HT1080 (cell line): ENCODE data around the gene GALNT7. TPM values are rescaled to one million over a fixed set of nuclear protein-coding genes. Genes with fewer than 3 reads are reported as not detected.

Experiments
- DNase-seq: peaks from one replicate; pipeline ENCODE4 v3.0.0-alpha.2; 2015; ENCODE audit warnings: low read depth
- total RNA-seq: library from RNA; depleted of rRNA; stranded (reverse); fragments of >200 nt; shearing (Covaris generic); gene quantifications from 2 replicates; pipeline ENCODE4 v1.2.3, GENCODE V29; 2014

The GALNT7 gene
- total RNA-seq, 1 experiment from 2014 or later: 59.6 TPM

GRCh38 chr4:173264245-173264644 is 95.6 kb downstream of the GALNT7 start:
- no peak for DNase-seq

GRCh38 chr4:173264684-173265185 is 96.1 kb downstream of the GALNT7 start:
- DNase-seq: peak; percentile 20

GRCh38 chr4:173265751-173266150 is 97.1 kb downstream of the GALNT7 start:
- no peak for DNase-seq

- DNase-seq: no peak
These were observed 99.1 kb downstream of the GALNT7 start for GRCh38 chr4:173267711-173268110.

- DNase-seq: no peak
These were observed 100.7 kb downstream of the GALNT7 start for GRCh38 chr4:173269280-173269679.

GRCh38 chr4:173270312-173271027 is 101.9 kb downstream of the GALNT7 start:
- DNase-seq: no peak

- DNase-seq: no peak
These were observed 103.7 kb downstream of the GALNT7 start for GRCh38 chr4:173272314-173272713.

GRCh38 chr4:173272996-173273395 is 104.4 kb downstream of the GALNT7 start:
- peak; percentile 45 for DNase-seq

- DNase-seq: no peak
These were observed 105.3 kb downstream of the GALNT7 start for GRCh38 chr4:173273941-173274340.

GRCh38 chr4:173274744-173275143 is 106.1 kb downstream of the GALNT7 start:
- no peak for DNase-seq

GRCh38 chr4:173275150-173275549 is 106.5 kb downstream of the GALNT7 start:
- no peak for DNase-seq

GRCh38 chr4:173277340-173277739 is 108.7 kb downstream of the GALNT7 start:
- no peak for DNase-seq

GRCh38 chr4:173280998-173281397 is 112.4 kb downstream of the GALNT7 start:
- no peak for DNase-seq

- no peak for DNase-seq
These were observed 113.0 kb downstream of the GALNT7 start for GRCh38 chr4:173281406-173282255.

GRCh38 chr4:173282256-173282562 is 113.6 kb downstream of the GALNT7 start:
- DNase-seq: no peak

- no peak for DNase-seq
These were observed 114.0 kb downstream of the GALNT7 start for GRCh38 chr4:173282626-173283025.

- no peak for DNase-seq
These were observed 115.9 kb downstream of the GALNT7 start for GRCh38 chr4:173284463-173284862.

GRCh38 chr4:173287486-173287885 is 118.9 kb downstream of the GALNT7 start:
- no peak for DNase-seq

- DNase-seq: peak; percentile 45
These were observed 119.7 kb downstream of the GALNT7 start for GRCh38 chr4:173288296-173288695.

GRCh38 chr4:173288698-173289352 is 120.2 kb downstream of the GALNT7 start:
- peak; percentile 31 for DNase-seq

- DNase-seq: no peak
These were observed 120.7 kb downstream of the GALNT7 start for GRCh38 chr4:173289353-173289727.

- DNase-seq: no peak
These were observed 123.3 kb downstream of the GALNT7 start for GRCh38 chr4:173291899-173292298.
